ENCODE measurements around the gene RBM5. TPM values are rescaled to one million over a fixed set of nuclear protein-coding genes. Genes with fewer than 3 reads are reported as not detected.

Gene RBM5
- total and polyA plus RNA-seq, 2 donors (not counting 1 experiment from before 2014, with no cell fraction given) = 113 to 174 TPM

DNA sequence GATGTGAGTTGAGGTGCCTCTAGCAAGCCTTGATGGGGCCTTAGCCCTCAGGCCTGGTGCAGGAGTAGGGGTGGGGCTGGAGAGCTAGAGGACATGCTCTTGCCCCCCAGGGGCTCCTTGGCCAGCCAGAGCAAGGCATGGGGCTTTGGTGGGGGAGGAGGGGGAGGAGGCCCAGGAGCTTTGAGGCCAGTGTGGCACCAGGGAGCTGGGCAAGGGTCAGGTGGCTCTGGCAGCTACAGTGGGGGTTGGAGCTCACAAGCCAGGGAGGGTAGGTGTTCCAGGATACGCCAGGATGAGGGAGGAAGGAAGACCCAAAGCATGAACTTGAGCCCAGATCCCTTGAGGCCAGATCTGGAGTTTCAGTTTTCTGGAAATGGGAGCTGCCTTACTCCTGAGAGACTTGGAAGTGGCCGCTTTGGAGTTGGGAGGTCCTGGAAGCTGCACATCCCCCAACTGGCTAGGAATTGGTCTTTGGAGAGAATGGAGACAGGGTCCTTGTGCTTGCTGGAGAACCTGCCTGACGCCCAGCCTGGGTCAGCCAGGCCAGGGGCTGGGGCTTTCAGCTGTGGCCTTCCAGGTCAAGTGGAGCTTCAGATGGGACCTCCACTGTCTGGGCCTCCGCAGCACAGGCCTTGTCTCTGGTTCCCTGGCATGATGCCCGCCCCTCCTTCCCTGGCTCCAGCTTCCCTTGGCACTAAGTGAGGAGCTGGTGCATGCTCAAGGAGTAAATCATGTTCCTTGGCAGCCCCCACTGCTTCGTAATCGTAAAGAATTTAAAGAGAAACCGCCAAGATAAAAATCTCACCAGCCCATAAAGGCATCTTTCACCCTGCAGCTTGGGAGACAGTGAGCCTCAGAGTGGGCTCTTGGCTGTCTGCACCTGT, 75.1 kb downstream of the RBM5 start:
- Histone ChIP-seq H3K27ac (ENCODE audit: insufficient read depth, low read length) (peak overlapping the region; percentile 52), H3K36me3 (ENCODE audit: control insufficient read depth, insufficient read depth, low read length) (no peaks in the 10 kb centered on the region), H3K9me3 (ENCODE audit: control insufficient read depth, insufficient read depth, low read depth, low read length) (no peaks in the 10 kb centered on the region), H2AFZ (ENCODE audit: low read length) (no peak overlapping the region), H3K4me1 (ENCODE audit: control insufficient read depth, extremely low read depth, insufficient read depth, low read length) (peaks cover 33% of the 10 kb centered on the region), H3K27me3 (ENCODE audit: control insufficient read depth, insufficient read depth, low read length) (no peaks in the 10 kb centered on the region), H3K4me2 (ENCODE audit: extremely low read depth, insufficient read depth, low read length) (peak overlapping the region; percentile 39), H4K20me1 (ENCODE audit: control insufficient read depth, extremely low read depth, insufficient read depth, low read length) (no peaks in the 10 kb centered on the region), H3K79me2 (ENCODE audit: control insufficient read depth, insufficient read depth, low read length) (no peaks in the 10 kb centered on the region), H3K4me3 (replicated peaks in 1 of 4; ENCODE audit: control extremely low read depth in 1 of 4, insufficient read depth in 1 of 4, low read depth in 3 of 4, low read length in 4 of 4) (no peak overlapping the region), H3K9ac (ENCODE audit: insufficient read depth, low read length) (no peak overlapping the region)
- DNase-seq (ENCODE audit: low read depth in 2 of 2) = peak; percentile 96
- TF ChIP-seq, protein P1, sequence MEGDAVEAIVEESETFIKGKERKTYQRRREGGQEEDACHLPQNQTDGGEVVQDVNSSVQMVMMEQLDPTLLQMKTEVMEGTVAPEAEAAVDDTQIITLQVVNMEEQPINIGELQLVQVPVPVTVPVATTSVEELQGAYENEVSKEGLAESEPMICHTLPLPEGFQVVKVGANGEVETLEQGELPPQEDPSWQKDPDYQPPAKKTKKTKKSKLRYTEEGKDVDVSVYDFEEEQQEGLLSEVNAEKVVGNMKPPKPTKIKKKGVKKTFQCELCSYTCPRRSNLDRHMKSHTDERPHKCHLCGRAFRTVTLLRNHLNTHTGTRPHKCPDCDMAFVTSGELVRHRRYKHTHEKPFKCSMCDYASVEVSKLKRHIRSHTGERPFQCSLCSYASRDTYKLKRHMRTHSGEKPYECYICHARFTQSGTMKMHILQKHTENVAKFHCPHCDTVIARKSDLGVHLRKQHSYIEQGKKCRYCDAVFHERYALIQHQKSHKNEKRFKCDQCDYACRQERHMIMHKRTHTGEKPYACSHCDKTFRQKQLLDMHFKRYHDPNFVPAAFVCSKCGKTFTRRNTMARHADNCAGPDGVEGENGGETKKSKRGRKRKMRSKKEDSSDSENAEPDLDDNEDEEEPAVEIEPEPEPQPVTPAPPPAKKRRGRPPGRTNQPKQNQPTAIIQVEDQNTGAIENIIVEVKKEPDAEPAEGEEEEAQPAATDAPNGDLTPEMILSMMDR (conservative IDR thresholded peaks at IDR 0.05 in 1 of 2, IDR thresholded peaks at IDR 0.05 in 1 of 2; ENCODE audit: low read depth in 1 of 2, low read length in 2 of 2) = no peak
- no peak for TF ChIP-seq EZH2 (IDR thresholded peaks at IDR 0.05; ENCODE audit: low read length, missing control alignments)

GRCh38 chr3:50164481-50164880, 75.8 kb downstream of the RBM5 start:
- Histone ChIP-seq H4K20me1 (ENCODE audit: control insufficient read depth, extremely low read depth, insufficient read depth, low read length) (no peaks in the 10 kb centered on the region), H3K9me3 (ENCODE audit: control insufficient read depth, insufficient read depth, low read depth, low read length) (no peaks in the 10 kb centered on the region), H3K27me3 (ENCODE audit: control insufficient read depth, insufficient read depth, low read length) (no peaks in the 10 kb centered on the region), H3K36me3 (ENCODE audit: control insufficient read depth, insufficient read depth, low read length) (no peaks in the 10 kb centered on the region), H3K79me2 (ENCODE audit: control insufficient read depth, insufficient read depth, low read length) (no peaks in the 10 kb centered on the region), H3K4me2 (ENCODE audit: extremely low read depth, insufficient read depth, low read length) (peak overlapping the region; percentile 39), H3K4me1 (ENCODE audit: control insufficient read depth, extremely low read depth, insufficient read depth, low read length) (peaks cover 33% of the 10 kb centered on the region), H3K4me3 (replicated peaks in 1 of 4; ENCODE audit: control extremely low read depth in 1 of 4, insufficient read depth in 1 of 4, low read depth in 3 of 4, low read length in 4 of 4) (peak overlapping the region in 1 of 4 experiments; percentile 7), H3K9ac (ENCODE audit: insufficient read depth, low read length) (no peak overlapping the region), H3K27ac (ENCODE audit: insufficient read depth, low read length) (peak overlapping the region; percentile 29), H2AFZ (ENCODE audit: low read length) (no peak overlapping the region)
- TF ChIP-seq EZH2 (IDR thresholded peaks at IDR 0.05; ENCODE audit: low read length, missing control alignments) = no peak
- DNase-seq (ENCODE audit: low read depth in 2 of 2) = no peak

DNA sequence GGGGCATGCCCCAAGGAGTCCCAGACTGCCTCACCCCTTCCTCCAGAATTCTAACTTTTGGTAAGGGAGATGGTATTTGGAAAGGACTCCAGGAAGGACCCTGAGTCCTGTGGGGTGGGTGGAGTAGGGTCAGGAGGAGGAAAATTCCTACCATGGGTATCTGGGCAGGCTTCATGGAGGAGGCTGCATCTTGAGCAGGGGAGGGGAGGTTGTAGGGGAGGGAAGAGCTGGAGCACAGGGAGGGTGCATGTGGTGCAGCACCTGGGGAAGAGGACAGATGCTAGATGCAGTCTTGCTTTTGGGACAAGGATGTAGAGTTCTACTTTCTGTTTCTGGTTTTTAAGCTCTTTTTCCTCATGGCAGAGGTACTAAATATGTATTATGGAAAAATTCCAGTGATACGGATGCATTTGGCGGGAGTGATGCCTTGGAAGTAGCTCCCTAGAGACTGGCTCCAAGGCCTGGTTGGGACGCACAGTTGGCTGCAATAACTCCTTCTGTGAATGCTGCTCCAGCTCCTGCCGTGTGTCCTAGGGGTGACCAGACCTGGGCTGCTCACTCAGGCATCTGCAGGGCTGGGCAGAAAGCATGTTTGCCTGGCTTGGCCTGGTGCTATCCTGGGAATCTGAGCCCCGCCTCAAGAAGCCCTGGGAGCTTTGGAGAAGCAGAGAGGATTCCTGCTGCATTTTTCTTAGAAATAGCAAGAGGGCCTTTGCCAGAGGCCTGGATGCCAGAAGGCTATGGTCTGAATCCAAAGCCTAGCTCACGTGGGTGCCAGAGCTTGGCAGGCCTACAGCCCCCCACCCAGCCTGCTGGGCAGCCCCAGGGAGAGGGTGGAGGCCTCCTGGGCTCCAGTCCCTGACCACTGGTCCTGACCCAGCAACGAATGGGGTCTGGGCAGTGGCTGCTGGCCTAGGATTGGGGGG, 76.5 kb downstream of the RBM5 start:
- Histone ChIP-seq H3K27me3 (ENCODE audit: control insufficient read depth, insufficient read depth, low read length) (no peaks in the 10 kb centered on the region), H3K4me2 (ENCODE audit: extremely low read depth, insufficient read depth, low read length) (peak overlapping the region; percentile 62), H3K27ac (ENCODE audit: insufficient read depth, low read length) (peak overlapping the region; percentile 75), H4K20me1 (ENCODE audit: control insufficient read depth, extremely low read depth, insufficient read depth, low read length) (no peaks in the 10 kb centered on the region), H3K4me3 (replicated peaks in 1 of 4; ENCODE audit: control extremely low read depth in 1 of 4, insufficient read depth in 1 of 4, low read depth in 3 of 4, low read length in 4 of 4) (no peak overlapping the region), H2AFZ (ENCODE audit: low read length) (no peak overlapping the region), H3K4me1 (ENCODE audit: control insufficient read depth, extremely low read depth, insufficient read depth, low read length) (peaks cover 33% of the 10 kb centered on the region), H3K9ac (ENCODE audit: insufficient read depth, low read length) (no peak overlapping the region), H3K36me3 (ENCODE audit: control insufficient read depth, insufficient read depth, low read length) (no peaks in the 10 kb centered on the region), H3K9me3 (ENCODE audit: control insufficient read depth, insufficient read depth, low read depth, low read length) (no peaks in the 10 kb centered on the region), H3K79me2 (ENCODE audit: control insufficient read depth, insufficient read depth, low read length) (no peaks in the 10 kb centered on the region)
- TF ChIP-seq EZH2 (IDR thresholded peaks at IDR 0.05; ENCODE audit: low read length, missing control alignments) = no peak
- TF ChIP-seq, protein P1 (conservative IDR thresholded peaks at IDR 0.05 in 1 of 2, IDR thresholded peaks at IDR 0.05 in 1 of 2; ENCODE audit: low read depth in 1 of 2, low read length in 2 of 2) = no peak
- peak; percentile 83 to 86 for DNase-seq (ENCODE audit: low read depth in 2 of 2)

All from fibroblast of lung (primary cell).